Liver (tissue), 3 donors: ENCODE measurements around the gene SCN10A.

Experiments
- HNF4G ChIP-seq: IDR thresholded peaks from 2 replicates; pipeline ENCODE4 v1.6.1; 2016; ENCODE audit warnings: antibody characterized with exemption
- TF ChIP-seq, protein P1 (sequence below): fragments of 150-350 bp; IDR thresholded peaks from 2 replicates; pipeline ENCODE4 v1.5.1; 2017; ENCODE audit warnings: improper control_type of control experiment, low read depth, low read length; ENCODE audit not compliant: missing input control
- TF ChIP-seq, protein P2 (sequence below): IDR thresholded peaks from 2 replicates; pipeline ENCODE4 v1.6.1; 2016; ENCODE audit warnings: antibody characterized with exemption
- donor health status: healthy.
- donor health status: healthy.

DNA sequence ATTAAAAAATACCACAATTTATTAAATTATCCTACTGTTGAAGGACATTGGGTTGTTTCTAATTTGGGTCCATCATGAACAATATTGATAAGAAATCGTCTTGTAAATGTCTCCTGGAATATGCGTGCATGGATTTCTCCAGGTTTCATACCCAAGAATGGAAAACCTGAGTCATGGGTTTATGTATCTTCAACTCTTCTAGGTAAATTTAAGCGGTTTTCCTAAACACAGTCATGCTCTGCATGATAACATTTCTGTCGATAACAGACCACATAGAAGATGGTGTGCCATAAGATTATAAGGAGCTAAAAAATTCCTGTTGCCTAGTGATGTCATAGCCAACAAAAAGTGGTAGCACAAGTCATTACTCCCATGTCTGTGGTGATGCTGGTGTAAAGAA, 126.7 kb downstream of the SCN10A start:
- no peak for TF ChIP-seq HNF4G
- TF ChIP-seq, protein P1, sequence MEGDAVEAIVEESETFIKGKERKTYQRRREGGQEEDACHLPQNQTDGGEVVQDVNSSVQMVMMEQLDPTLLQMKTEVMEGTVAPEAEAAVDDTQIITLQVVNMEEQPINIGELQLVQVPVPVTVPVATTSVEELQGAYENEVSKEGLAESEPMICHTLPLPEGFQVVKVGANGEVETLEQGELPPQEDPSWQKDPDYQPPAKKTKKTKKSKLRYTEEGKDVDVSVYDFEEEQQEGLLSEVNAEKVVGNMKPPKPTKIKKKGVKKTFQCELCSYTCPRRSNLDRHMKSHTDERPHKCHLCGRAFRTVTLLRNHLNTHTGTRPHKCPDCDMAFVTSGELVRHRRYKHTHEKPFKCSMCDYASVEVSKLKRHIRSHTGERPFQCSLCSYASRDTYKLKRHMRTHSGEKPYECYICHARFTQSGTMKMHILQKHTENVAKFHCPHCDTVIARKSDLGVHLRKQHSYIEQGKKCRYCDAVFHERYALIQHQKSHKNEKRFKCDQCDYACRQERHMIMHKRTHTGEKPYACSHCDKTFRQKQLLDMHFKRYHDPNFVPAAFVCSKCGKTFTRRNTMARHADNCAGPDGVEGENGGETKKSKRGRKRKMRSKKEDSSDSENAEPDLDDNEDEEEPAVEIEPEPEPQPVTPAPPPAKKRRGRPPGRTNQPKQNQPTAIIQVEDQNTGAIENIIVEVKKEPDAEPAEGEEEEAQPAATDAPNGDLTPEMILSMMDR: no peak
- TF ChIP-seq, protein P2, sequence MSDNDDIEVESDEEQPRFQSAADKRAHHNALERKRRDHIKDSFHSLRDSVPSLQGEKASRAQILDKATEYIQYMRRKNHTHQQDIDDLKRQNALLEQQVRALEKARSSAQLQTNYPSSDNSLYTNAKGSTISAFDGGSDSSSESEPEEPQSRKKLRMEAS: no peak
